H1 (cell line): ENCODE data around the gene PTGIS. TPM values are rescaled to one million over a fixed set of nuclear protein-coding genes. Genes with fewer than 3 reads are reported as not detected.

ENCODE experiments used
- CTCF ChIA-PET: fragments of 300-600 bp; sonication (Branson Sonifier 250); formaldehyde crosslinking; loops from one replicate; lab custom pipeline; 2021; ENCODE audit not compliant: partially characterized antibody; lab: Charles Lee
- POLR2A ChIA-PET: fragments of 300-600 bp; sonication (Branson Sonifier 250); formaldehyde crosslinking; loops from one replicate; lab custom pipeline; 2021; ENCODE audit warnings: inconsistent platforms; ENCODE audit not compliant: partially characterized antibody; lab: Charles Lee
- DNase-seq, 2 experiments: peaks; one replicate each; pipeline versions ENCODE4 v3.0.0 to v3.0.0-alpha.2; 2010 to 2022; ENCODE audit warnings: low spot score in 2 of 2, low read depth in 1 of 2, mixed read lengths in 1 of 2
- FAIRE-seq: peaks from 2 replicates; lab custom pipeline; 2011; peaks lifted over from hg19 to GRCh38; lab: Jason Lieb, UNC
- H2AFZ ChIP-seq: 2 replicates; pipeline ENCODE4 v1.8.1; 2012; ENCODE audit warnings: low read length, inconsistent platforms
- H2AK5ac ChIP-seq: 2 replicates; pipeline ENCODE4 v1.6.1; 2013; ENCODE audit warnings: low read depth, low read length
- H2BK120ac ChIP-seq: replicated peaks from 2 replicates; pipeline ENCODE3; 2013; ENCODE audit warnings: low read depth, low read length, inconsistent platforms
- H2BK12ac ChIP-seq: 2 replicates; pipeline ENCODE4 v1.6.1; 2013; ENCODE audit warnings: low read depth, low read length
- H2BK15ac ChIP-seq: 2 replicates; pipeline ENCODE4 v1.6.1; 2013; ENCODE audit warnings: low read length
- H2BK20ac ChIP-seq: 2 replicates; pipeline ENCODE4 v1.6.1; 2013; ENCODE audit warnings: low read length
- H2BK5ac ChIP-seq: 2 replicates; pipeline ENCODE4 v1.6.1; 2013; ENCODE audit warnings: low read depth, low read length
- H3K14ac ChIP-seq: 2 replicates; pipeline ENCODE4 v1.6.1; 2013; ENCODE audit warnings: inconsistent platforms; ENCODE audit not compliant: insufficient read length
- H3K18ac ChIP-seq: 2 replicates; pipeline ENCODE4 v1.6.1; 2013; ENCODE audit warnings: low read length; ENCODE audit errors: extremely low read depth
- H3K23ac ChIP-seq: 2 replicates; pipeline ENCODE4 v1.6.1; 2013; ENCODE audit warnings: inconsistent platforms; ENCODE audit not compliant: insufficient read length
- H3K23me2 ChIP-seq: 2 replicates; pipeline ENCODE4 v1.6.1; 2013; ENCODE audit warnings: low read depth, low read length
- H3K27ac ChIP-seq: 2 replicates; pipeline ENCODE4 v1.6.1; 2011; ENCODE audit warnings: low read depth, low read length, inconsistent platforms
- H3K27me3 ChIP-seq, 4 experiments: replicated peaks in 1 of 4; 1 replicate in 1 of 4; 2 replicates in 3 of 4; pipeline versions ENCODE4 v1.6.1 to v1.8.1; 2011 to 2013; ENCODE audit warnings: low read length in 3 of 4, mild to moderate bottlenecking in 3 of 4, inconsistent platforms in 2 of 4, mixed read lengths in 2 of 4, moderate library complexity in 1 of 4; ENCODE audit not compliant: control insufficient read depth in 3 of 4, insufficient read depth in 3 of 4; ENCODE audit errors: extremely low read depth in 1 of 4
- H3K36me3 ChIP-seq, 4 experiments: 2 replicates each; pipeline versions ENCODE4 v1.6.1 to v1.8.1; 2011 to 2013; ENCODE audit warnings: mild to moderate bottlenecking in 4 of 4, low read length in 3 of 4, moderate library complexity in 2 of 4, control low read depth in 1 of 4, inconsistent platforms in 1 of 4; ENCODE audit not compliant: insufficient read depth in 4 of 4, control insufficient read depth in 2 of 4
- H3K4ac ChIP-seq: replicated peaks from 2 replicates; pipeline ENCODE3; 2013; ENCODE audit warnings: low read length, low read depth, mixed read lengths, inconsistent platforms; ENCODE audit not compliant: insufficient read length
- H3K4me1 ChIP-seq, 4 experiments: replicated peaks in 1 of 4; 1 replicate in 1 of 4; 2 replicates in 3 of 4; pipeline versions ENCODE4 v1.6.1 to v1.8.1; 2011 to 2013; ENCODE audit warnings: low read length in 3 of 4, inconsistent platforms in 2 of 4, mixed read lengths in 1 of 4; ENCODE audit not compliant: insufficient read depth in 4 of 4, control insufficient read depth in 3 of 4
- H3K4me2 ChIP-seq, 2 experiments: 2 replicates each; pipeline versions ENCODE4 v1.6.1 to v1.8.1; 2011 to 2013; ENCODE audit warnings: low read depth in 2 of 2, low read length in 2 of 2, control low read depth in 1 of 2, inconsistent platforms in 1 of 2, mild to moderate bottlenecking in 1 of 2; ENCODE audit not compliant: insufficient read depth in 1 of 2
- H3K4me3 ChIP-seq, 4 experiments: fragments of 200-600, 300-600 bp in 1 of 4; sonication (generic), shearing (Covaris generic), sonication (Bioruptor Twin) in 1 of 4; 2 replicates each; pipeline versions ENCODE4 v1.5.1 to v1.8.1; 2011 to 2016; ENCODE audit warnings: low read length in 4 of 4, low read depth in 3 of 4, control low read depth in 2 of 4, inconsistent platforms in 2 of 4, mild to moderate bottlenecking in 2 of 4, mixed read lengths in 1 of 4, moderate library complexity in 1 of 4; ENCODE audit not compliant: insufficient read depth in 2 of 4; ENCODE audit errors: extremely low read depth in 1 of 4
- H3K56ac ChIP-seq: replicated peaks from 2 replicates; pipeline ENCODE3; 2013; ENCODE audit warnings: low read depth, mild to moderate bottlenecking, mixed read lengths, low read length, inconsistent platforms; ENCODE audit not compliant: insufficient read length
- H3K79me1 ChIP-seq: 2 replicates; pipeline ENCODE4 v1.6.1; 2013; ENCODE audit warnings: low read depth, low read length, control low read depth
- H3K79me2 ChIP-seq, 2 experiments: 2 replicates each; pipeline versions ENCODE4 v1.6.1 to v1.8.1; 2012 to 2013; ENCODE audit warnings: low read length in 2 of 2, mild to moderate bottlenecking in 2 of 2, inconsistent platforms in 1 of 2; ENCODE audit not compliant: insufficient read depth in 2 of 2, control insufficient read depth in 1 of 2
- H3K9ac ChIP-seq, 4 experiments: replicated peaks in 1 of 4; 1 replicate in 1 of 4; 2 replicates in 3 of 4; pipeline versions ENCODE4 v1.6.1 to v1.8.1; 2011 to 2013; ENCODE audit warnings: low read depth in 3 of 4, low read length in 3 of 4, control low read depth in 2 of 4, mild to moderate bottlenecking in 2 of 4, moderate library complexity in 2 of 4, inconsistent platforms in 1 of 4; ENCODE audit errors: extremely low read depth in 1 of 4
- H3K9me3 ChIP-seq, 2 experiments: 2 replicates each; pipeline versions ENCODE4 v1.6.1 to v1.8.1; 2012 to 2013; ENCODE audit warnings: mild to moderate bottlenecking in 2 of 2, moderate library complexity in 2 of 2, control low read depth in 1 of 2, inconsistent platforms in 1 of 2, low read depth in 1 of 2, low read length in 1 of 2, mixed read lengths in 1 of 2; ENCODE audit not compliant: insufficient read depth in 2 of 2
- H4K20me1 ChIP-seq, 2 experiments: replicated peaks in 1 of 2; 2 replicates each; pipeline versions ENCODE3 to v1.8.1; 2011 to 2013; ENCODE audit warnings: inconsistent platforms in 2 of 2, low read length in 2 of 2, mild to moderate bottlenecking in 1 of 2; ENCODE audit not compliant: insufficient read depth in 2 of 2, control insufficient read depth in 1 of 2
- H4K5ac ChIP-seq: 2 replicates; pipeline ENCODE4 v1.6.1; 2013; ENCODE audit warnings: low read length, low read depth, mixed read lengths, inconsistent platforms; ENCODE audit not compliant: insufficient read length
- H4K8ac ChIP-seq: 2 replicates; pipeline ENCODE4 v1.8.0; 2013; ENCODE audit warnings: mild to moderate bottlenecking, moderate library complexity, low read length, inconsistent platforms; ENCODE audit not compliant: insufficient read depth; ENCODE audit errors: extremely low read depth
- H4K91ac ChIP-seq: replicated peaks from 2 replicates; pipeline ENCODE3; 2013; ENCODE audit warnings: low read length, mixed read lengths, inconsistent platforms; ENCODE audit not compliant: insufficient read length
- BACH1 ChIP-seq: IDR thresholded peaks from 2 replicates; pipeline ENCODE4 v1.6.1; 2012; ENCODE audit warnings: low read length, improper control_type of control experiment
- BCL11A ChIP-seq, 2 experiments: IDR thresholded peaks; one replicate each; pipeline ENCODE4 v1.6.1; 2011; ENCODE audit warnings: low read depth in 2 of 2, low read length in 2 of 2, mild to moderate bottlenecking in 2 of 2
- CHD1 ChIP-seq: IDR thresholded peaks from 2 replicates; pipeline ENCODE4 v1.6.1; 2012; ENCODE audit warnings: low read depth, low read length, improper control_type of control experiment
- CHD2 ChIP-seq: IDR thresholded peaks from 2 replicates; pipeline ENCODE4 v1.6.1; 2012; ENCODE audit warnings: low read length, improper control_type of control experiment
- CREB1 ChIP-seq: IDR thresholded peaks from 2 replicates; pipeline ENCODE4 v1.6.1; 2012; ENCODE audit warnings: inconsistent platforms
- JUND ChIP-seq: IDR thresholded peaks from 2 replicates; pipeline ENCODE4 v1.6.1; 2011; ENCODE audit warnings: mild to moderate bottlenecking, improper control_type of control experiment, low read length
- KDM1A ChIP-seq: fragments of 200-600, 300-600 bp; sonication (generic); IDR thresholded peaks from 2 replicates; pipeline ENCODE4 v1.7.1; 2016; ENCODE audit warnings: mild to moderate bottlenecking, low read length, borderline replicate concordance
- KDM4A ChIP-seq: IDR thresholded peaks from one replicate; pipeline ENCODE4 v1.7.1; 2012; ENCODE audit warnings: low read depth, mild to moderate bottlenecking, moderate library complexity, low read length, inconsistent platforms; ENCODE audit not compliant: severe bottlenecking
- KDM5A ChIP-seq: fragments of 200-600 bp; IDR thresholded peaks from 2 replicates; pipeline ENCODE4 v1.7.1; 2012; ENCODE audit warnings: mild to moderate bottlenecking, low read length, inconsistent platforms, mixed read lengths
- NRF1 ChIP-seq: IDR thresholded peaks from 2 replicates; pipeline ENCODE4 v1.6.1; 2011; ENCODE audit warnings: mild to moderate bottlenecking, low read depth, low read length, improper control_type of control experiment
- POU5F1 ChIP-seq: IDR thresholded peaks from 2 replicates; pipeline ENCODE4 v1.6.1; 2011; ENCODE audit warnings: low read depth, mild to moderate bottlenecking, low read length, moderate library complexity
- SP4 ChIP-seq: IDR thresholded peaks from 2 replicates; pipeline ENCODE4 v1.6.1; 2012; ENCODE audit warnings: low read length, inconsistent platforms
- WGBS, 2 experiments: shearing (Covaris generic) in 1 of 2; methylation state at CpG; one replicate each; pipeline versions ENCODE4 v1.1.6 to v1.1.7; 2013 to 2015; ENCODE audit warnings: low lambda C conversion rate in 2 of 2, mixed read lengths in 2 of 2, inconsistent platforms in 1 of 2, low coverage in 1 of 2, missing lambda C conversion rate in 1 of 2; ENCODE audit not compliant: insufficient replicate concordance in 2 of 2, insufficient coverage in 1 of 2, insufficient read length in 1 of 2; ENCODE audit errors: extremely low coverage in 1 of 2, missing lambda C conversion rate in 1 of 2; 5-methylcytosine and 5-hydroxymethylcytosine counted together
- polyA plus RNA-seq, 7 experiments: library from polyadenylated mRNA; depleted of rRNA in 3 of 7; stranded (reverse) in 5 of 7; unstranded in 2 of 7; fragments of >200 nt in 5 of 7; fragments of 200-250 nt in 2 of 7; gene quantifications; 1 replicate in 5 of 7; 2 replicates in 1 of 7; 4 replicates in 1 of 7; pipeline versions ENCODE4 v1.2.1 to v1.2.3, GENCODE V29; 2011 to 2013; ENCODE audit warnings: missing spikeins in 2 of 7, mixed read lengths in 2 of 7
- total RNA-seq: library from RNA; stranded (reverse); fragmentation: NEBNext Ultra II Directional; extraction: Animal tissue kit (Norgen Biotek cat#: 25700); gene quantifications from 2 replicates; pipeline ENCODE4 v1.2.1, GENCODE V29; 2021
- TF ChIP-seq, protein P1 (sequence below): IDR thresholded peaks from 2 replicates; pipeline ENCODE4 v1.6.1; 2012; ENCODE audit warnings: inconsistent platforms

Gene PTGIS
- total and polyA plus RNA-seq, 2 of the 8 experiments (the other 6 are each of a cell fraction or from before 2014, with no cell fraction given), result 29.9 to 35.5 TPM

DNA sequence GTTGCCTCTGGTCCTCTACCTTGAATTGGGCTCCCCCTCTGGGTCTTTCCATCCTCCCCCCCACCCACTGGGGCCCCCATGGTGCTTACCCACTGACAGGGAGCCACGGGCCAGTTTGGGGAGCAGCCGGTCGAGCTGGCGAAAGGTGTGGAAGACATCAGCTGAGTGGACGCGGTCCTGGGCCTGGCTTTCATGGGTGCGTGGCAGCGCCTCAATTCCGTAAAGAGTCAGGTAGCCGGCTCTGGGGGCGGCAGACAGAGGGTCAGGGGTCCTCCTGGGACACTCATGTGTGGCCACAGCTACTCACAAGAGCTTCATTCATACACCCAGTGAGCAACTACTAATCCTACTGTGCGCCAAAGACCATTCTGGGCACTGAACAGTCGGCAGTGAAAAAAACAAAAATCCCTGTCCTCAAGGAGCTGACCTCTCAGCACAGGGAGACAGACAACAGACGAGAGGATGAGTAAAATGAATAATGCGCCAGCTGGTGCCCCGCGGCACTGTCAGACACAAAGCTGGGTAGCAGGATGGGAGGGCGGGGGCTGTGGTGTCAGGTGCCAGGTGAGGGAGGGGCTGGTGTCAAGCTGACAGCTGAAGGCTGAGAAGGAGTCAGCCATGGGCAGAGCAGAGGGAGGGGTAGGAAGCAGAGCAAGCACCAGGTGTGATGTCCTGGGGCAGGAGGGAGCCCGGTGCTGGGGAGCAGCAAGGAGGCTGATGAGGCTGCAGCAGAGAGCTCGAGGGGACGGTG is 28.3 kb downstream of the PTGIS start:
- no peaks in the 10 kb centered on the region for H3K79me2 ChIP-seq
- no peak overlapping the region for H3K18ac ChIP-seq
- WGBS, 2 experiments, result 96% methylated on average over 16 of the region's 21 CpGs; no CpG with 5 or more reads in 1 of the 2 experiments
- no peak overlapping the region for H2BK12ac ChIP-seq
- ChIA-PET CTCF (interaction anchor here (0.5 to 15.7 kb wide), 23 partner anchors 12 to 357 kb away, joined by 3 to 665 read pairs (median 4); no protein-coding TSS in a partner anchor), POLR2A (interaction anchor here (1.4 to 1.5 kb wide), 2 partner anchors 11 to 69 kb away, joined by 3 to 4 read pairs; no protein-coding TSS in a partner anchor)
- H2BK5ac ChIP-seq, result no peak overlapping the region
- H2BK120ac ChIP-seq, result no peak overlapping the region
- H3K36me3 ChIP-seq, result peaks cover 7 to 39% (median 15%) of the 10 kb centered on the region in 4 experiments; a peak in 6 of 8 replicates
- no peak overlapping the region for H2AK5ac ChIP-seq
- H2AFZ ChIP-seq, result no peak overlapping the region
- H3K9me3 ChIP-seq, result no peaks in the 10 kb centered on the region
- H2BK20ac ChIP-seq, result no peak overlapping the region
- H3K56ac ChIP-seq, result no peak overlapping the region
- no peak overlapping the region for H3K9ac ChIP-seq
- H4K91ac ChIP-seq, result no peak overlapping the region
- H4K8ac ChIP-seq, result no peak overlapping the region
- no peaks in the 10 kb centered on the region for H3K27me3 ChIP-seq
- no peak overlapping the region for H3K14ac ChIP-seq
- peaks cover 0 to 3% of the 10 kb centered on the region in 2 experiments for H4K20me1 ChIP-seq
- H3K4me2 ChIP-seq, result no peak overlapping the region
- H3K27ac ChIP-seq, result no peak overlapping the region
- H3K23me2 ChIP-seq, result no peaks in the 10 kb centered on the region
- H2BK15ac ChIP-seq, result no peak overlapping the region
- no peaks in the 10 kb centered on the region; the same call in 1 of the 2 replicates for H3K79me1 ChIP-seq
- FAIRE-seq (no peak), DNase-seq (no peak)
- no peak overlapping the region for H3K4ac ChIP-seq
- no peak overlapping the region for H4K5ac ChIP-seq
- no peak overlapping the region for H3K23ac ChIP-seq
- no peaks in the 10 kb centered on the region for H3K4me1 ChIP-seq
- H3K4me3 ChIP-seq, result no peak overlapping the region
- TF ChIP-seq KDM5A (no peak), NRF1 (no peak), BACH1 (no peak), POU5F1 (no peak), BCL11A (IDR thresholded peaks at IDR 0.05; ENCODE audit: low read depth in 2 of 2, low read length in 2 of 2) (no peak), KDM4A (no peak), CHD1 (no peak), SP4 (no peak), JUND (no peak), CREB1 (no peak), CHD2 (no peak), KDM1A (no peak)
- TF ChIP-seq, protein P1, sequence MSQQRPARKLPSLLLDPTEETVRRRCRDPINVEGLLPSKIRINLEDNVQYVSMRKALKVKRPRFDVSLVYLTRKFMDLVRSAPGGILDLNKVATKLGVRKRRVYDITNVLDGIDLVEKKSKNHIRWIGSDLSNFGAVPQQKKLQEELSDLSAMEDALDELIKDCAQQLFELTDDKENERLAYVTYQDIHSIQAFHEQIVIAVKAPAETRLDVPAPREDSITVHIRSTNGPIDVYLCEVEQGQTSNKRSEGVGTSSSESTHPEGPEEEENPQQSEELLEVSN, result no peak
